Fibroblast of skin of abdomen (primary cell): ENCODE data around the gene SORCS2.

Source experiments
- DNase-seq: peaks from one replicate; pipeline ENCODE4 v3.0.0-alpha.2; 2013

The SORCS2 gene

DNA sequence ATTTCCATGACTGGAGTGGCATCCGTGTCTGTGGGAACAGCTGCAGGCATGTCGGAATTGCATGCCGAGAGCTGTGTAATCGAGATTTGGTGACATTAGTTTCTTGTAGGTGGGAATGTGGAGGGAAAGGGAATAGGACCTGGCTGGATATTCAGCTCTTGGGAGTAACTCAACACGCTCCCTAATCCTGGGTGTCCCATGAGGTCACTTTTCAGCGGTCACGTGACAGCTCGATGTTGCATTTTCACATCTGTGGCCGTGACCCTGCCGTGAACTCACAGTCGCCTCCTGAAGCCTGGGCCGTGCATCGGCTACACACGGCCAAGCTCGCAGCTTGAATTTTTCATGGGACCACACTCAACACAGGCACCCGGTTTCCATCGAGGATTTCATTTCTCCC, 268.2 kb downstream of the SORCS2 start:
- peak; percentile 18 for DNase-seq

DNA sequence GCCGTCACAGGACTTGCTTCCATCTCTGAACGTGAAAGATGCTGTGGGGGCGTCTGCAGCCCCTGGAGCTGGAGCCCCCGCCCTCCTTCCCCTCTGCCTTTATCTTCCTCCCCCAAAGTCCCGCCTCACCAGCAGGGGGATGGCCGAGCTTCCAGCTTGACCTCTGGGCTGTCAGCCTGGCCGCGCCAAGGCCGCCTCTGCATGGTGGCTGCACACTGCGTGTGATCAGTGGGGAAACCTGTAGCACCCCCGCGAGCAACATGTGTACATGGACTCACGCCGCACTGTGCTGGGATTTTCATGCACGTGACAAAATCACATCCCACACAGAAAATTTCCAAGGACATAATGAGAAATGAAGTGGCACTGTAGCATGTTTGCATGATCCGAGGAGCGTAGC, 268.9 kb downstream of the SORCS2 start:
- DNase-seq, result no peak

DNA sequence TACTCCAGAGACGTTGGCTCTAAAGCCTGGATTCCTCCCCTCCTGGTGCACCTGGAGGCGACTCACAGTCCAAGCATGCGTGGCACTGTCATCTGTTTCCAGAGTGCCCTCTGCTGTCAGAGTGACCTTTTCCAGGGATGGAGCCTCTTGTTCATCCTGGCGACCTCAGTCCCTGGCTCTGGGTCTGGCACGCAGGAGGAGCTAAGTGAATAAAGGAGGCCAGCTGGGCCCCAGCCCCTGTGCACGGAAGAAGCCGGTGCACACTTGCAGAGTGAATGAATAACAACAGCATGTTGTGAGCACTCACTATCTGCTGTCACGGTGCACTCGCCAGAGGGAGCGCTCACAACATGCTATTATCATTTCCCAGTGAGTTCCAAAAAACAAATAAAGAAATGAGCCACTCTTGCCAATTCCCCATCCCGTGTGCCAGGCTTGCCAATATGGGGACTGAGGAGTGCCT, 270.2 kb downstream of the SORCS2 start:
- DNase-seq, result peak; percentile 18

DNA sequence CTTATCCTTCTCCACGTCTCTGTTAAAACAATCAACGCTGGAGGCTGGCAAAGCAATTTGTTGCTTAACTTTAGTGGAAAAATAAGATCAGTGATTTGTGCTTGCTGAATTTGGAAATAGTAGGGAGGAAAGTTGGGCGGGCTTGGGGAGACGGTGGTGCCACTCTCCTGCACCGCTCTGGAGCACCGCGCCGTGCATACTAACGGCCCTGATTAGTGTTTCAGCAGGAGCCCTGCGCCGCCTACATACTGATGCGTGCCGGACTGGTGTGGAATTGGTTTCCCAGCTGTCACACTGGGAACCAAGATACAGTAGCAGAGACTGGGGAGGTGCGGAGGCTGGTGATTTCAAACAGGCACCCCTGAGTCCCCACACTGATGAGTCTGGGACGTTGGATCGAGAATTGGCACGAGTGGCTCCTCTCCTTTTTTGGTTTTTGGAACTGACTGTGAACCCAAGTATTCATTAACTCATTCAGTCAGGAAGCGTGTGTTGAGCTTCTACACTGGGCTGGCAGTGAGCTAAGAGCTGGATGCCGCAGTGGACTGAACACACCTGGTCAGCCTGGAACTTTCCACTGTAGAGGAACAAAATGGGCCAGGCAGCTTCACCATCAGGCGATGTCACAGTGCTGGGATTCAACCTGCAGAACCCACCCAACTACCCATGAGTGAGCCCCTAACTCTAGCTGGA, 271.4 kb downstream of the SORCS2 start:
- DNase-seq, result no peak

DNA sequence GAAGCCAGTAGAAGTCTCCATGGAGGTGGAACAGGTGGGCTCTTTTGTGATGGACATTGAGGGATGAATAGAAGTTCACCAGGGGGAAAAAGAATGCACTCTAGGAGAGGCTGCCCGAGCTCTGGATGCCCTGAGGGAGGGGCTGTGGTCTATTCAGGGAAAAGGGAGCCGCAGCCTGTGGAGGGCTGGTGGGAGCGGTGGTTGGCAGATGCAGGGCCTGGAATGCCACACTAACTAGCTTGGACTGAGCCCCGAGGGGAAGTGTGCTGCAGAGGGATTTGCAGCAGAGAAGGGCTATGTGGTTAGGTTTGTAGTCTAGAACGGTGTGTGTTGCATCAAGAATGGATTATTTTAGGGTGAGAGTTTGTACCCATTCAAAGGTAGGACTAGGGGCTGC, 271.9 kb downstream of the SORCS2 start:
- DNase-seq, result no peak

DNA sequence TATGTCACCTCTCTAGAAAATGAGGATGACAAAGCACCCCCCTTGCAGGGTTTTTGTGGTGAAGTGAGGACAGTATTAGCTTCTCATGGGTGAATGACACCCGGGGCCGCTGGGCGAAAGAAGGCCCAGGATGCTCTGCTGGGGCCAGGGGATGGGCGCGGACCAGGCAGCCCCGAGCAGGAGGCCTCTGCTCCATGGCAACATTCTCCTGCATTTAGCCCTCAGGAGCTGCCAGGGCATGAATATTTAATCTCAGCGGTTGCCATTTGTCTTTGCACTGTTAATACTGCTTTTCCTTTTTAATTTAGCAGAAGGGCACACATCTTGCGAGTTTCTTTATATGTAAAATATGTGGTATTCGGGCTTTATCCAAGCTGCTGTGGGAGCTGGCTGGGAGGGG, 272.7 kb downstream of the SORCS2 start:
- no peak for DNase-seq

DNA sequence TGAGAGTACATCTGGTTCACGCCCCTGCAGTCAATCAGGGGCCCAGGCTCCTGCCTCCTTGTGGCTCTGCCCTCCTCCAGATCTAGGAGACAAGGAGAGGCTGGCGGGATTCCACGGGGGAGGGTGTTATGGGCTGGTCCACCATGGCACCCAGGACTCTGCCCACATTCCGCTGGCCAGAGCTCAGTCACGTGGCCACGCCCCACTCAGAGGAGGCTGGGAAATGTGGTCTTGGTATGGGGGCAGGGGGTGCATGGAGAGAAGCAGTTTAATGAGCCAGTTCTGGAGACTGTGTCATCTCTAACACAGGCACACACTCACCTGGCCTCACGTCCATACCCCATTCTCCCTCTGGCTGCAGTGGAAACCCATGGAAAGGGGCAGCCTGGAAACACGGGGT, 273.9 kb downstream of the SORCS2 start:
- no peak for DNase-seq

DNA sequence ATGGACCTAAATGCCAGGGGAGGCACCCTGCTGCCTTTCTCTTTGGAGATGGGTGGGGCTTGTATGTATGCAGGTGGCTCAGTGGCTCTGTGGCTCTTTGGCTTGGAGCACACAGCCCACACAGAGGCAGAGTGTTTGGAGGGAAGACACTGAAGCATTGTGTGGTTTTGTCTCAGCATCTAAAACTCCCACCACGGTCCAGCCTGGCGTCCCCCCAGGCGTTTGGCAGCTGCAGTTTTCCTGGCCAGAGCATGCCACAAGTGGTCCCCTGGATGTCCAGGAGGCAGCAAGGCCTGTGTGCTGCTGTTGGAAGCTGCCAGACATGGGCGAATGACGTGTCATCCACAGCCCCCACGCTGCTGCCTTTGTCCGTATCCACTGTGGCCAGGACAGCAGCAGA, 274.6 kb downstream of the SORCS2 start:
- no peak for DNase-seq

DNA sequence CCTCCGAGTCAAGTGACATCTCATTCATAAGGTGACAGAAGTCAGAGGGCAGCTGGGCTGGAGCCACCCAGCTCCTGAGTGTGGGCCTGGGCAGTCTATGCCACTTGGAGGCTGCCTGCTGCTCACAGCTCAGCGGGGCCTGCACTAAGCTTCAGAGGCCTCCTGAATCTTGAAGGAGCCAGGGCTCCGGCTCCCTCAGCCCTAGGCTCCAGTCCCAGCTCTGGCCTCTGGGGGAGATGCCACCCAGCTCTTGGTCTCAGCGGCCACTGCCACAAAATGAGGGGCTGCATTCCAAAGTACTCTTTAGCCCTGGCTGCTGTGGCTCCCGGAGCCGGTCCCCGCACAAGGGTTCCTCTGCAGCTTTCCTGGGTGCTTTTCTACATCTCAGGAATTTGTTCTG, 275.1 kb downstream of the SORCS2 start:
- no peak for DNase-seq

DNA sequence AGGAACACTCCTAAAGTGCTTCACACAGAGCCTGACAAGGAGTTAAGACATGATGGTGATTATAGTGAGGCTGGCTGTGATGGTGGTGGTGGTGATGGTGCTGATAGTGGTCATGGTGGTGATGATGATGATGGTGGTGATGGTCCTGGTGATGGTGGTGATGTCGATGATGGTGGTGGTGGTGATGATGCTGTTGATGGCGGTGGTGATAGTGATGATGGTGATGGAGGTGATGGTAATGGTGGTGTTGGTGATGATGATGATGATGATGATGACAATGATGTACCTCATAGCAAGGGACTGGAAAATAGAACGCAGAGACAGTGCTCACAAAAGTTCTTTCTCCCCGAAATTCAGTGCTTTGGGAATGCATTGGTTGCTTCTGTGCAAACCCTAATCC, 276.7 kb downstream of the SORCS2 start:
- DNase-seq, result no peak

DNA sequence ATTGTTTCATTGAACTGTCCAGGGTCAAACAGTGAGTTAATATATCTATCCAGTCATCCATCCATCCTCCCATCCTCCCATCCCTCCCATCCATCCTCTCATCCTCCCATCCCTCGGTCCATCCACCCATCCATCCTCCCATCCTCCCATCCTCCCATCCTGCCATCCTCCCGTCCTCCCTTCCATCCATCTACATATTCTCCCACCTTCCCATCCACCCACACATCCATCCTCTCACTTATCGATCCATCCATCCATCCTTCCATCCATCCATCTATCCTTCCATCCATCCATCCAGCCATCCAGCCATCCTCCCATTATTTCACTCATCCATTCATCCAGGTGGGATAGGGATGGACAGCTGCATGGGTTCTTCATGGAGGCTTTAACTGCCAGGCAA, 277.8 kb downstream of the SORCS2 start:
- no peak for DNase-seq

DNA sequence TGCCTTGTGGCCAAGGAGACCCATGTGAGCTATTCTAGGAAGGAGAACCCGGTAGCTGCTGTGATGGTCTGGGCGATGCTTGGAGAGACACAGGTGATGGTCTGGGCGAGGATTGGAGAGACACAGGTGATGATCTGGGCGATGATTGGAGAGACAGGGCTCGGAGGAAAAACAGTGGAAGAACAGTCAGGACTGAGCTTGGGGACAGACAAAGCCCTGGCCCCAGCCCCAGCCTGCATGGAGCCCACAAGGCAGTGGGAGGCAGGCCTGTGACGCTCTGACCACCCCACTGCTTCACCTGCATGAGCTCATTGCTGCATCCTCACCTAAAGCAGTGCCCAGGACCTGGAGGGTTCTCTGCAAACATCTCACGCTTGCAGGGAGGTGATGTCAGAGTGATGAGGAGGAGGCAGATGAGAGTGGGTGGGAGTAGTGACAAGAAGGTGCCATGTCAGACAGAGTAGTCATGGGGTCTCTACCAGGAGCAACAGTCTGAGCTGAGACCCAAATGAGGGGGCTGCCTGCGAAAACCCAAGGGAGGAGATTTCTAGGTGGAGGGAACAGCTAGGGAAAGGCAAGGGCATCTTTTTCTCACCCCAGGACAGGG, 278.3 kb downstream of the SORCS2 start:
- DNase-seq, result no peak

DNA sequence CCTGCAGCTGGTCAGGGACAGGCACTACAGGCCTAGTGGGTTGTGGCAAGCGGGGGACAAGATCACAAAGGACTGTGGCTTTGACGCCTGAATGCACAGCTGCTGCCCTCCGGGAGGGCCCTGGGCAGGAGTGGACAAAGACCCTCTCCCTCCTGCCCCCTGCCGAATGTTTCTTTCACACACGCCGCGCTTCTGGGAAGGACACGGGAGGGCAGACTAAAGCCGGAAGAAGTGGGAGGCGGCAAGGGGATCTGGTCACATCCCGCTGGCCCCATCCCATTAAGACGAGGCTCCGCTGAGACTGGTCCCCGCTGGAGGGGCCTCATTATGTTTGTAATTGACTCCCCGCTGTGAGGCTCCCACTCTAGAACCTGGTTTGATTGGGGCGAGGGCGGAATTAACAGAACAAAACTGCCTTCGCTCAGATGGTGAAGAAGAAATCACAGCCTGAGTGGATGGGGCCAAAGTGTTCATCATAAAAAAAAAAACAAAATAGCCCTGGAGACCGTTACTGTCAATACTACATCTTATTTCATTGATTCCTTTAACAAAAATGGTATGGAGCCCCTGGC, 280.2 kb downstream of the SORCS2 start:
- no peak for DNase-seq

DNA sequence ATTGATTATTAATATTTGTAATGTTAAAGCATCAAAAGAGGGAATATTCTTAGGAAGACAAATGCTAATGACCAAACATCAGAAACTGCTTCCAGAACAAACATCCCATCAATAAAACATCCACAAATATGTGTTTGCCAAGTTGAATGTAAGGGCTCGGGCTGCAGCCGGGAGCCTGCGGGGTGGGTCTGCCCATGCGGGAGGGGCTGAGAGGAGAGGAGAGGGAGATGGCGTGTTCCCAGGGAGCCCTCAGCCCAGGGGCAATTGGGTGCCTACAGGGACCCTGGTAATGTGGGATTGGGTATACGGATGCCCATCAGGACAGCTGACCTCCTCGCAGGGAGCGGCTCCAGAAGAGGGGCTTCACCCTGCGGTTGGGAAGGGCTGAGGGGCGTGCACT, 280.7 kb downstream of the SORCS2 start:
- DNase-seq, result no peak

DNA sequence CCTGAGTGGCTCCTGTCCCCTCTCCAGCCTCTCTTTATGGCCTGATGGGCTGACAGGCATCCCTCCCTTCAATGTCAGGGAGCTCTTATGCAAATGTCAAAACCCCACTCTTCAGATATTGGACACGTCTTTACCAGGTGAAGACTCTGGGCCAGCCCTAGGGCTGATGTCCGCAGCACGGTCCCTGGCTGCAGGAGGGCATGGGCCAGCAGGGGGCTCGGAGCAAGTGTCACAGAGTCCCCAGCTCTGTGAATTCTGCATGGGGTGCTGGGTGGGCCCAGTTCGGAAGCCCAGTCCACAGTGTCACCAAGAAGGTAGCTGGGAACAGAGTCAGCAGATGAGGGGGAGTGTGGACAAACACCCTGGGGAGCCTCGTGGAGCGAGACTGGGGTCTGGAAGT, 282.0 kb downstream of the SORCS2 start:
- no peak for DNase-seq

DNA sequence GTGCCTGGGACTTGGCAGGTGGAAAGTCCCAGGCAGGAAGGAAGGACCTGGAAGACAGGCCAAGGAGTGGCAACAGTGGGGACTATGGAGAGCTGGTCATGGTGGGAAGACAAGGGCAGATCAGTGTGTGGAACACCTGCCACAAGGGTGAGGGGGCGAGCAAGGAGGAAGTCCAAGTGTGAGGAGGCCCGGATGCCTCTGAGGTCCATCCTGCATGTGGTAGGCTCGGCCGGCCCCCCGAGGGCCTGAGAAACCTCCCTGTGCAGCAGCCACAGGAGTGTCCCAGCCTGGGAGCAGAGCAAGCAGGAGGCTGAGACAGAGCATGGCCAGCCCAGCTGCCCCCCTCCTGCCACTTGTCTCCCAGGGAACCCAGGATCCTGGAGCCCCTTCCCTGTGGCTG, 282.9 kb downstream of the SORCS2 start:
- DNase-seq, result no peak

DNA sequence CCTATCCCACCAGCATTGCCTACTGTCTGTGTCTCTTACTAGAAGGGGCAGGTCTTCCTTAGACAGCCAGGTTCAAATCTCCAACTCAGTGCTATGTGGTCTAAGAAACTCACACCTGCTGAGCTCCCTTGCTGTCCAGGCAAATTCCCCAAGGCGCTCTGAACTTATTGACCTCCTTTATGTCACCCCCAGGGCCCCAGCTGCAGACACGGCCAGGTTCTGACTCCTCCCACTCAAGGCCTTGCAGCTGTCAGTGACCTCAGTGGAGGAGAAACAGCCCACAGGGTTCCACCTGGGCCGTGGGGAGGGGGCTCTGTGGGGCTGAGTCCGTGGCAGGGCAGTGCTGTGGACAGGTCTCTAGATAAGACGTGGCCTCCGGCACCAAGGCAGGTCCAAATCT, 284.5 kb downstream of the SORCS2 start:
- DNase-seq, result no peak

DNA sequence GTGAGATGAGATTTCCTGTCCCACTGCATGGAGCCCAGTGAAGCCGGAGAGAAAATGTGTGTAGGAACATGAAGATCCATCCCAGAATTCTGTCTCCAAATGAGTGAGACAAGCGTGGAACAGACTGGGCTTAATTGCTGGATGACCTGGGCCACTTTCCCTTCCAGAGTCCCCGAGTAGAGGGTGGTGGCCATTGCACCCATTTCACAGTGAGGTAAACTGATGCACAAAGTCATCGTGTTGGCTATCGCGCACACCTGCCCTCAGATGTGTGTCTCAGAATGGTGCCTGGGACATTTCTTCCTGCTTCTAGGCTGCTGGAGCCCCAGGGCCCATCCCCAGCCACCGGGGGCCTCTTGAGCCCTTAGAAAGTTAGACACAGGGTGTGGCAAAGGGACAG, 285.4 kb downstream of the SORCS2 start:
- no peak for DNase-seq

DNA sequence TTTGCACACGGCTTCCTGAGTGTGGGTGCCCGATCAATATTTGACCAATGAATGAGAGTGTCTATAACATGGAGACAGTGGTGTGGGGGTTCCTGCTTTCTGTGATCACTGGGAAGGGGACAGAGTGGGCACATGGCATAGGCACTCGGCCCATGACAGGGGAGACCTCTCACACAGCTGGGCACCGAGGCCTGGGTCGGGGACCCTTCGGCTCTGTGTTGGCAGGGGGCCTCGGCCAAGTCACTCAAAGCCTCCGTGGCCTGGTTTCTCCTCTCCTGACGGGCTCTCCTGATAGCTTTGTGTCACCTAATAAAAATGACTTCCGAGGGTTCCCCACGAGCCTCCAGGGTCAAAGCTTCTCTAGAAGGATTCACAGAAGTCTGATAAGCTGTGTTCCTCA, 286.3 kb downstream of the SORCS2 start:
- DNase-seq, result no peak

DNA sequence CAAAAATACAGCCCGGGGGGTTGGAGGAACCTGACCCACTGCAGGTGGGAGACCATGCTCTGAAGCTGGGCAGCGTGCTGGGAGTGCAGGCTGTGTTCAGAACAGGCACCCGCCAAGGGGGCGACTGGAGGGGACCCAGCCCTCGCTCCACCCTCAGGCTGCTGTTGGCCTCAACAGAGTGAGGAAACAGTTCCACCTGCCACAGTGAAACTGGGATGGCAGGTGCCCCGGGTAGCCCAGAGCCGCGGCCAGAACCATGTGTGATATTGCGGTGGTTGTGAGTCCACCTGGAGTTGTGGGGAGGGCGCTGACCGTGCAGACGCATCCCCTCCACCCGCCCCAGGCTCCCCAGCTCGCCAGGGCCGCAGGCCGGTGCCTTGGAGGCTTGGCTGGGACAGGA, 288.1 kb downstream of the SORCS2 start:
- DNase-seq, result no peak

DNA sequence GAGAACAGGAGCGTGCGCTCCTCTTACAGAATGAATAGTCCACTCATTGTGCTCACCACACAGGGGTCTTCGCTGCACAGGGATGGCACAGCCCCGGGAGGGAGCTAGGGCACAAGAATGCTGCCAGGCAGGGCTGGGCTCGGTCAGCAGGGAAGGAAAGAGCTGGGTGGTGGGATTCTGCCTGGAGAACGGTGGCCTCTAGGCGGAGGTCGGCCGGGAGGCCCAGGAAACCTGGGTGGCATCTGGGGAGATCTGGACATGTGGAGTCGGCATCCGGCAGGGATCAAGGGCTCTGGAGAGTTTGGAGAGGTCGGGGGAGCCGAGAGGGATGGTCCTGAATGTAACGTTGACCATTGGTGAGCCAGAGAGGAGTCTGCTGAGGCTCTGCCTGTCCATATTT, 288.9 kb downstream of the SORCS2 start:
- no peak for DNase-seq

DNA sequence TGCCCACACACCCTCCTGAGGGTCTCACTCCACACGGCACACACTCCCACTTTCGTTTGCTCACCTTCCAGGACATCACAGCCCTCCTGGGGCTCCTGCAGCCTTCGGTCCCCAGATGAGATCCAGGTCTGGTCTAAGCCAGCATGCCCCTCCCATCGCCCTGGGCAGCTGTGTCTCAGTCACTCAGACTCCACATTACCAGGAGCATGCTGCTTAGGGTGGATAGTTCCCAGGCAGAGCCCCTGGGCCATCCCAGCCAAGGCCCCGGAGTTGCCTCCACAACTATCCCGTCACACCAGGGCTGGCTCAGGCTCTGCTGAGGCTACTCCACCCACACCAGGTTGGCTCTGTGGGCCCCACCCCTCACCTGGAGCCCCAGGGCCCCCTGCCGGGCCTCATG, 292.8 kb downstream of the SORCS2 start:
- no peak for DNase-seq

DNA sequence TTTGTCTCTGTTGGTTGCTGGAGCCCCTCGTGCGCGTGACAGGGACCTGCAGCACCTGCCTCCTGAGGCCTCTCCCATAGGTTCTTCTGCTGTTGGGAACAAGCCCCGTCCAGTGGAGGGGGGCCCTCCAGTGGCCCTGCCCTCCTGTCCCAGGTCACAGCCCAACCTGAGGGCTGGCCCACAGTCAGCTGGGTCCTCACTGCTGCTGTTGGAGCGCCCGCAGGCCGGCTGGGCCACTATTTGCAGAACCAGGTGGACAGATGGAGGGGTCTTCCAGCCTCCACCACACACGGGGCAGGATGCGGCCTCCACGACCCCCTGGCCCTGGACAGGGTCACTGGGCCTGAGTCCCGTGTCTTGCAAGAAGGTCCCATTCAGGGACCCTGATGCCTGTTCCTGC, 293.8 kb downstream of the SORCS2 start:
- no peak for DNase-seq

DNA sequence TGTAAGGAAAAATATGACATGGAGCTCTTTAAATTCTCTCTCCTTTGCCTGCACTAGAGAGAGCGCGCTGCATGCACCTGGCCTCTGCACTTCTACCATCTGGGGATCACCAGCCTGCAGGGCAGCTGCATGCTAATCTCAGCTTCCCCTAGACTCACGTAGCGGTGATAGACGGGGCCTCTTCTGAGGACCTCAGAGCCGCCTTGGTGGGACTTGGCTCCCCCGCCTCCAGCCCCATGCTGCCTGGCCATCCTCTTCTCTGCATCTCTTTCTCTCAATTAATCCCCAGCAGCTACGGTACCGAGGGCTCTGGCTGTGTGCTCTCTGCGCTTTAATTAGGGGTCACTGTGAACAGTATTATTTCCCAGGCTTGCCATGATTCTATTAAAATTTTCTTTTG, 295.2 kb downstream of the SORCS2 start:
- DNase-seq, result no peak
